ENCODE measurements around the gene JPT2.
A peak's percentile ranks its signal among the peaks of the same experiment; 100 is the strongest.

JPT2 gene

DNA sequence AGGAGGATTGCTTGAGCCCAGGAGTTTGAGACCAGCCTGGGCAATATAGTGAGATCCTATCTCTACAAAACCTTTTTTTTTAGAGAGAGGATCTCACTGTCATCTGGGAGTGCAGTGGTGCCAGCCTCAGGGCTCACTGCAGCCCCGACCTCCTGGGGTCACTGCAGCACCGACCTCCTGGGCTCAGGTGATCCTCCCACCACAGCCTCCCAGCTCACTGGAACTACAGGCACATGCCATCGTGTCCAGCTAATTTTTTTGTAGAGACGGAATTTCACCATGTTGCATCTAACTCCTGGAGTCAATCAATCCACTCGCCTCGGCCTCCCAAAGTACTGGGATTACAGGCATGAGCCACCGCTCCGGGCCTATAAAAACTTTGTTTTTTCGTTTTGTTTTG lies 43.3 kb downstream of the JPT2 start:
- no peak for DNase-seq (ENCODE audit: low spot score)
- POLR2A ChIA-PET (ENCODE audit: low non-redundant PET) = no interaction called here
- peak overlapping the region; percentile 80 for H3K27ac ChIP-seq
- CTCF ChIA-PET = interaction anchor here (0.5 to 0.6 kb wide), 2 partner anchors 249 to 1655 kb away, joined by 3 read pairs; no protein-coding TSS in a partner anchor
- TF ChIP-seq, protein P1, sequence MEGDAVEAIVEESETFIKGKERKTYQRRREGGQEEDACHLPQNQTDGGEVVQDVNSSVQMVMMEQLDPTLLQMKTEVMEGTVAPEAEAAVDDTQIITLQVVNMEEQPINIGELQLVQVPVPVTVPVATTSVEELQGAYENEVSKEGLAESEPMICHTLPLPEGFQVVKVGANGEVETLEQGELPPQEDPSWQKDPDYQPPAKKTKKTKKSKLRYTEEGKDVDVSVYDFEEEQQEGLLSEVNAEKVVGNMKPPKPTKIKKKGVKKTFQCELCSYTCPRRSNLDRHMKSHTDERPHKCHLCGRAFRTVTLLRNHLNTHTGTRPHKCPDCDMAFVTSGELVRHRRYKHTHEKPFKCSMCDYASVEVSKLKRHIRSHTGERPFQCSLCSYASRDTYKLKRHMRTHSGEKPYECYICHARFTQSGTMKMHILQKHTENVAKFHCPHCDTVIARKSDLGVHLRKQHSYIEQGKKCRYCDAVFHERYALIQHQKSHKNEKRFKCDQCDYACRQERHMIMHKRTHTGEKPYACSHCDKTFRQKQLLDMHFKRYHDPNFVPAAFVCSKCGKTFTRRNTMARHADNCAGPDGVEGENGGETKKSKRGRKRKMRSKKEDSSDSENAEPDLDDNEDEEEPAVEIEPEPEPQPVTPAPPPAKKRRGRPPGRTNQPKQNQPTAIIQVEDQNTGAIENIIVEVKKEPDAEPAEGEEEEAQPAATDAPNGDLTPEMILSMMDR (conservative IDR thresholded peaks at IDR 0.05; ENCODE audit: low read depth) = no peak

DNA sequence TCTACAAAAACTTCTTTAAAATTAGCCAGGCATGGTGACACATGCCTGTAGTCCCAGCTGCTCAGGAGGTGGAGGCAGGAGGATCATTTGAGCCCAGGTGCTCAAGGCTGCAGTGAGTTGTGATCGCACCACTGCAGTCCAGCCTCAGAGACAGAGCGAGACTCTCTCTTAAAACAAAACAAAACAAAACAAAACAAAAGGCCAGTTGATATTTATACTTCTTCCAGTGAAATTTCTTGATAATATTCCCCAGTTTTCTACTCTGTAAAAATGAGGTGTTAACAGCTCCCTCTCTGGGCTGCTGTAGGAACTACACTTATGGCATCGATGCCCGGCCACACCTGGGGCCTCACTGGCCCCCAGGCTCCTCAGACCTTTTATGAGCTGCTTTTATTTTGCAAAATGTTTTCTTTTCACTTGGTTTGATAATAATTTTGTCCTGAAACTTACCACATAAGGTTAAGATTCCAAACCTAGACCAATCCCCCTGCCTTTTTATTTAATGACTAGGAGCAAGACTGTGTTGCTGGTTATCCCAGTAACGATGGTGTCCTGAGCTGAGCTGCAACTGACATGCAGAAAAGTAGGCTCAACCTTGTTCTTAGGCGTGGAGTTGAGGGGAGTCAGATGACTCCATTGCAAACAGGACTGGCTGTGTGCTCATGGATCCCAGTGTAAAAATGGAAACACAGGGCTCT lies 45.5 kb downstream of the JPT2 start:
- H3K27ac ChIP-seq = peak overlapping the region; percentile 80
- CTCF ChIA-PET = interaction anchor here (0.6 to 1.5 kb wide), 11 partner anchors 22 to 299 kb away, joined by 3 to 6 read pairs (median 3); partner anchors contain the start of genes JPT2 and NME3
- no peak for DNase-seq (ENCODE audit: low spot score)
- POLR2A ChIA-PET (ENCODE audit: low non-redundant PET) = no interaction called here
- TF ChIP-seq, protein P1 (conservative IDR thresholded peaks at IDR 0.05; ENCODE audit: low read depth) = peak; percentile 82

DNA sequence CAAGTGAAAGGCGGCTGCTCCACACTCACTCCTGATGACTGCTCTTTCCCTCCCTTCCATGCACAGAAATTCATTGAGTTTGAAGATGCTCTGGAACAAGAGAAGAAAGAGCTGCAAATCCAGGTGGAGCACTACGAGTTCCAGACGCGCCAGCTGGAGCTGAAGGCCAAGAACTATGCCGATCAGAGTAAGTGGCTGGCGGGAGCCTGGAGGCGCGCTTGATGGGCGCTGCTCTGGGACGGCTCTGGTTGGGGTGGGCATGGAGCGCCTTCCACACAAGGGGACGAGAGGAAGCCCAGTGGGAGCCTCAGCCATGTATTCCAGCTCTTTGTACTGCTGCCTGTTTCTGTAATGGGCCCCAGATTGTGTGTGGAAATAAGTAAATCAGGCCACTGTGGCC lies 46.4 kb downstream of the JPT2 start:
- TF ChIP-seq, protein P1 (conservative IDR thresholded peaks at IDR 0.05; ENCODE audit: low read depth) = no peak
- no peak for DNase-seq (ENCODE audit: low spot score)
- ChIA-PET CTCF (interaction anchor here (0.8 to 1.5 kb wide), 3 partner anchors 19 to 33 kb away, joined by 5 to 10 read pairs (median 5); no protein-coding TSS in a partner anchor), POLR2A (ENCODE audit: low non-redundant PET) (no interaction called here)
- H3K27ac ChIP-seq = 0 out of 2 replicates have a peak overlapping the region, but pooled peaks have one; percentile 3

DNA sequence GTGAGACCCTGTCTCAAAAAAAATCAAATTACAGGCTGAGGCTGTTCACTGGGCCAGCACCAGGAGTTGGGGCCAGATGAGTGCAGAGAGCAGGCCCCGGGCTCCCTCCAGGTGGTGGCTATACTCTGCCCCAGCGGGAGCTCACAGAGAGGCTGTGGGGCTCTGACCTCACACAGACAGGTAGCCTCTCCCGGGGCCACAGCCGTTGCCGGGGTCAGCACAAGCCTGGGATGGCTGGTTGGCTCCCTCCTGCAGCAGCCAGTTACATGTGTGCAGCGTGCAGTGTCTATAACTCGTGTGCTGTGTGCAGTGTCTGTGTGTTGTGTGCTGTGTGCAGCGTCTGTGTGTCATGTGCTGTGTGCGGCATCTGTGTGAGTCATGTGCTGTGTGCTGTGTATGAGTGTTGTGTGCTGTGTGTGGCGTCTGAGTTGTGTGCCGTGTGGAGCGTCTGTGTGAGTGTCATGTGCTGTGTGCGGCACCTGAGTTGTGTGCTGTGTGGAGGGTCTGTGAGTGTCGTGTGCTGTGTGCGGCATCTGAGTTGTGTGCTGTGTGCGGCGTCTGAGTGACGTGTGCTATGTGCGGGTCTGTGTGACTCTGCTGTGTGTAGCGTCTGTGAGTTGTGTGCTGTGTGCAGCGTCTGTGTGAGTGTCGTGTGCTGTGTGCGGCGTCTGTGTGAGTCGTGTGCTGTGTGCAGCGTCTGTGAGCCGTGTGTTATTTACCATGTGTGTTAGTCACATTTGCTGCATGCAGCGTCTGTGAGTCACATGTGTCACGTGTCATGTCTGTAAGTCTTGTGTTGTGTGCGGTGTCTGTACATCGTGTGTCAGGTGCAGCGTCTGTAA lies 48.8 kb downstream of the JPT2 start:
- H3K27ac ChIP-seq = peak overlapping the region; percentile 12; the same call in 1 of the 2 replicates
- no peak for DNase-seq (ENCODE audit: low spot score)
- CTCF ChIA-PET = no interaction called here
- TF ChIP-seq, protein P1 (conservative IDR thresholded peaks at IDR 0.05; ENCODE audit: low read depth) = no peak
- POLR2A ChIA-PET (ENCODE audit: low non-redundant PET) = interaction anchor here (0.5 kb wide), 1 partner anchor 47 kb away, joined by 3 read pairs; no protein-coding TSS in a partner anchor

DNA sequence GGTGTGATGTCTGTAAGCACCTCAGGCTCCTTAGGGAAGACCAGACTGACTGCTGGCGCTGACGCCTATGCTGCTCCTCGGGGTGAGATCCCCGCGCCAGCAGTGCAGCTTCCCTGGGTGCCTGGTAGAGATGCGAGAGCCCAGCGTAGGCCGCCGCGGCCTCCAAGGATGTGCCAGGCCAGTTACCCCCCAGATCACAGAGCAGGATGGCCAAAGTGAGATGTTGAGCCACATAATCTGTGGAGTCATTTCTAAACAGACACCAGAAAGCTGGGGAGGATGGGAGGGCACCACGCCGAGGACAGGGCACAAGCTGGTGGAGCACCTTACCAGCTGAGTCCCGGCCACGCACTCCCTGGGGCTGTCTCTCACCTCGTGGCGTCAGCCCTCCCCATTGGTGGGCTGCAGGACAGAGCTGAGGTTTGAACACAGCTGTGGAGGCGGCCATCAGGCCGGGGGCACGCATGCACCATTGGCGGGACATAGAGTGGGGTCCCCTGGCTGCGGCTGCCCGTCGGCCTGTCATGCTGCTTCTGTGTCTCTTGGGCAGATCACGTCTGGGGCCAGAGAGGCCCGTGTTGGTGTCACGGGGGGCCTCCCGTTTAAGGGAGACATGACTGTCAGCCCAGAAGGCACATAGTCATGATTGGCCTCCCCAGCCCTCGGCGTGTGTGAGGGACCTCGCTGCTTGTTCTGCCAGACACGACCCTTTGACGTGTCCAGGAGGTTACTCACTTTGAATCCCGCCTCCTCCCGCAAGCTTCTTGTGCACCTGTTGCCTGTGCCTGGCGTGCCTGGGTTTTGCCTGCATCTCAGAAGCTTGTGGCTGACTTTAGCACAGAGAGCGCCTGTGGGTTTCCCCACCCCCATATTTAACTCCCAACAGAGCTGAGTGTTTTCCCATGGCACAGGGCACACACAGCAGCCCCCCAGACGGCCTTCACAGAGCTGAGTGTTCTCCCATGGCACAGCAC lies 49.9 kb downstream of the JPT2 start:
- no peak for DNase-seq (ENCODE audit: low spot score)
- TF ChIP-seq, protein P1 (conservative IDR thresholded peaks at IDR 0.05; ENCODE audit: low read depth) = no peak
- POLR2A ChIA-PET (ENCODE audit: low non-redundant PET) = no interaction called here
- CTCF ChIA-PET = interaction anchor here (0.6 kb wide), 1 partner anchor 26 kb away, joined by 4 read pairs; no protein-coding TSS in a partner anchor
- no peak overlapping the region for H3K27ac ChIP-seq
